Adrenal gland (tissue), 5 donors: ENCODE data around the gene EFEMP2.

Experiments
- CTCF ChIP-seq, 6 experiments: fragments of 450-650 bp in 4 of 6; fragments of 200-600 bp in 2 of 6; sonication (generic) in 1 of 6; IDR thresholded peaks; 1 replicate in 5 of 6; 2 replicates in 1 of 6; pipeline versions ENCODE4 v1.5.1 to v1.8.0; 2016 to 2021; ENCODE audit warnings: antibody characterized with exemption in 6 of 6, mild to moderate bottlenecking in 2 of 6, moderate library complexity in 1 of 6
- POLR2A ChIP-seq, 2 donors: fragments of 450-650 bp; IDR thresholded peaks; one replicate each; pipeline ENCODE4 v1.6.1; 2017; ENCODE audit warnings: antibody characterized with exemption in 2 of 2, mild to moderate bottlenecking in 2 of 2, moderate library complexity in 1 of 2
- donor health status: DM: no; HTN: no; CAD: no.

- TF ChIP-seq CTCF (IDR thresholded peaks at IDR 0.05) (no peak), POLR2A (IDR thresholded peaks at IDR 0.05) (no peak)
These were observed 28.2 kb downstream of the EFEMP2 start for GRCh38 chr11:65844231-65844872.
